GM06990 (cell line): Measurements from ENCODE around the gene MICALL2.

Experiments
- DNase-seq: peaks from one replicate; pipeline ENCODE4 v3.0.0-alpha.2; 2011; ENCODE audit not compliant: insufficient read length; ENCODE audit errors: extremely low read depth
- H3K27me3 ChIP-seq: replicated peaks from 2 replicates; pipeline ENCODE4 v1.6.0; 2011; ENCODE audit warnings: low read length; ENCODE audit not compliant: control insufficient read depth, insufficient read depth
- H3K36me3 ChIP-seq: 2 replicates; pipeline ENCODE4 v1.5.1; 2011; ENCODE audit warnings: low read length; ENCODE audit not compliant: control insufficient read depth, insufficient read depth
- H3K4me3 ChIP-seq: replicated peaks from 2 replicates; pipeline ENCODE4 v1.5.1; 2011; ENCODE audit warnings: low read depth, mild to moderate bottlenecking, control low read depth, low read length
- TF ChIP-seq, protein P1 (sequence below): IDR thresholded peaks from 2 replicates; pipeline ENCODE4 v1.5.1; 2011; ENCODE audit warnings: low read length, control low read depth, mild to moderate bottlenecking, inconsistent platforms; ENCODE audit not compliant: insufficient read depth, poor library complexity, severe bottlenecking

MICALL2 gene

GRCh38 chr7:1396195-1396594, 63.1 kb downstream of the MICALL2 start:
- H3K36me3 ChIP-seq, result no peaks in the 10 kb centered on the region
- TF ChIP-seq, protein P1, sequence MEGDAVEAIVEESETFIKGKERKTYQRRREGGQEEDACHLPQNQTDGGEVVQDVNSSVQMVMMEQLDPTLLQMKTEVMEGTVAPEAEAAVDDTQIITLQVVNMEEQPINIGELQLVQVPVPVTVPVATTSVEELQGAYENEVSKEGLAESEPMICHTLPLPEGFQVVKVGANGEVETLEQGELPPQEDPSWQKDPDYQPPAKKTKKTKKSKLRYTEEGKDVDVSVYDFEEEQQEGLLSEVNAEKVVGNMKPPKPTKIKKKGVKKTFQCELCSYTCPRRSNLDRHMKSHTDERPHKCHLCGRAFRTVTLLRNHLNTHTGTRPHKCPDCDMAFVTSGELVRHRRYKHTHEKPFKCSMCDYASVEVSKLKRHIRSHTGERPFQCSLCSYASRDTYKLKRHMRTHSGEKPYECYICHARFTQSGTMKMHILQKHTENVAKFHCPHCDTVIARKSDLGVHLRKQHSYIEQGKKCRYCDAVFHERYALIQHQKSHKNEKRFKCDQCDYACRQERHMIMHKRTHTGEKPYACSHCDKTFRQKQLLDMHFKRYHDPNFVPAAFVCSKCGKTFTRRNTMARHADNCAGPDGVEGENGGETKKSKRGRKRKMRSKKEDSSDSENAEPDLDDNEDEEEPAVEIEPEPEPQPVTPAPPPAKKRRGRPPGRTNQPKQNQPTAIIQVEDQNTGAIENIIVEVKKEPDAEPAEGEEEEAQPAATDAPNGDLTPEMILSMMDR, result no peak
- H3K27me3 ChIP-seq, result no peaks in the 10 kb centered on the region
- no peak for DNase-seq
- H3K4me3 ChIP-seq, result no peak overlapping the region

DNA sequence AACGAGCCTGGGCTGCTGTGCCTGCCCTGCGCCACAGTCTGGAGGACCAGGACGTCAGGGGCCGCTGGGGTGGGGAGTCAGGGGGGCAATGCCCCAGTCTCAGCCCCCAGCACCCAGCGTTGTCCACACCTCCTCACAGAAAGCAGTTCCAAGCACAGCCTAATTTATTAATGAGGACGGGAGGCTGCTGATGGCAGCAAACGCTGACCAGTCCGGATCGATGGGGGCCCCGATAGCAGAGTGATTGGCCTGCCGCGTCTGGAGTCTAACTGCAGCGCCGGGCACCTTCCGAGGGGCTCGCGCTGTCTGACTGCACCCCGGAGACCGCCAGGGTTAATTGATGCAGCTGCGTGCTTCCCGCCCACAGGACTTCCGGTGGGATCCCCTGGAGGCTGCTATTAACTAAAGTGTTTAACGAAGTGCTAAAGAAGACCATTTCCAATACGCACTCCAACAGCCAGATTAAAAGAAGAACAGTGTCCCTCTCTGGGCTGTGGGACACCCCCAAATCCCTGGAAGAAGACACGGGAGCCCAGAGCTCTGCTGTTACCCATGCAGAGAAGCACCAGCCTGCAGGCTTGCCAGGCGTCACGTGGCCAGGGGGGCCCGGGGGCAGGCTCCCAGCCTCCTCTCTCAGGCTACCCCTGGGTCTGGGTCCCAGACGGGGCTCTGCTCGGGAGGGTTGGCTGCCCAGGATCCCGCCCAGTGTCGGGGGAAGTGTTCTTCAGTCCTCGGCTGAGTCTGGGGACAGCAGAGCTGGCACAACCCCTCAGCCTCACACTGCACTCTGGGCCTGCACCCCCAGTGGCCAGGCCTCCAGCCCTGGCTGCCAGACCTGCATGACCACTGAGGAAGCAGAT, 63.8 kb downstream of the MICALL2 start:
- no peak for DNase-seq
- Histone ChIP-seq H3K4me3 (no peak overlapping the region), H3K27me3 (no peaks in the 10 kb centered on the region), H3K36me3 (no peaks in the 10 kb centered on the region)
- TF ChIP-seq, protein P1, result no peak

- H3K4me3 ChIP-seq, result no peak overlapping the region
- H3K27me3 ChIP-seq, result no peaks in the 10 kb centered on the region
- no peak for DNase-seq
- no peaks in the 10 kb centered on the region for H3K36me3 ChIP-seq
- TF ChIP-seq, protein P1, result no peak
Observed at GRCh38 chr7:1394371-1394770, 64.9 kb downstream of the MICALL2 start.

GRCh38 chr7:1393421-1393820, 65.8 kb downstream of the MICALL2 start:
- TF ChIP-seq, protein P1, result no peak
- Histone ChIP-seq H3K27me3 (no peaks in the 10 kb centered on the region), H3K4me3 (no peak overlapping the region), H3K36me3 (no peaks in the 10 kb centered on the region)
- DNase-seq, result no peak

DNA sequence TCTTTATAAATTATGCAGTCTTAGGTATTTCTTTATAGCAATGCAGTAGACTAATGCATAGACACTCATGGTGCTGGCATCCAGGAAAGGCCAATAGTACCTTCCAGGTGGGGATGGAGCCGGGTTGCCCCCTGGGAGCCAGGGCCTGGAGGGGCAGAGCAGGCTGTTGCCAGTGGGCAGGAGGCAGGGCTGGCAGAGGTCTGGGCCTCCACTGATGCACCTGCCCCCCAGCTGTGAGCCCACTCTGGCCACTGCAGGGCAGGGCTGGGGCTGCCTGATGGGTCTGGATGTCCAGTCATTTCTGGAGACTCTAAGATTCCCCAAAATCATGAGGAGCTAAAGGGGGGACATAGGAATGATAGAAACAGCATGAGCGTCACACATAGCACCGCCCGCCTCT, 66.7 kb downstream of the MICALL2 start:
- Histone ChIP-seq H3K4me3 (no peak overlapping the region), H3K36me3 (no peaks in the 10 kb centered on the region), H3K27me3 (no peaks in the 10 kb centered on the region)
- TF ChIP-seq, protein P1, result no peak
- DNase-seq, result no peak
